SH-SY5Y (cell line): ENCODE results near the gene PPP4R3A.

Source experiments
- GATA2 ChIP-seq: IDR thresholded peaks from 2 replicates; pipeline ENCODE4 v1.6.1; 2011; ENCODE audit warnings: mild to moderate bottlenecking, low read depth, low read length
- GATA3 ChIP-seq: IDR thresholded peaks from 2 replicates; pipeline ENCODE4 v1.6.1; 2011; ENCODE audit warnings: low read depth, mild to moderate bottlenecking, low read length, moderate library complexity

DNA sequence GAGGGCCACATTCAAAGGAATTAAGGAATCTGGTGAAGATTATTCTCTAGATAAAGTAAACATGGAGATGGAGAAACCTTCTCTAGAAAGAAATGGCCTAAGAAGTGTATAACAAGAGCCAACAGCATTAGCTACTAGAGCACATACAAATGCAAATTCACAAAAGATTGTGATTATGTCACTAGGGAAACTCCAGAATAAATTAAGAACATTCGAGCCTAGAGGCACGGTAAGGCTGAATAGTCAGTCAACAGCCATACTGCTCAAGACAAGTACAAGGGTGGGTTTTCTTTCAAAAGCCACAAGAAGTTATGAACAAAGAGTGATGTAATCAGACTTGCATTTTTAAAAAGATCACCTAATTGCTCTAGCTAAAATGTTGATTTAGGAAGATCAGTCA is 25.4 kb downstream of the PPP4R3A start:
- no peak for TF ChIP-seq GATA2
- no peak for TF ChIP-seq GATA3
